ENCODE measurements around the gene CTRB2. TPM values are rescaled to one million over a fixed set of nuclear protein-coding genes. Genes with fewer than 3 reads are reported as not detected.

Gene CTRB2
- total and polyA plus RNA-seq, 7 experiments from 2014 or later = not detected

GRCh38 chr16:75237398-75238131, 30.6 kb upstream of the CTRB2 start:
- Histone ChIP-seq H3K27me3 (ENCODE audit: control insufficient read depth in 2 of 2, insufficient read depth in 2 of 2, low read length in 2 of 2) (no peaks in the 10 kb centered on the region), H3K9me3 (ENCODE audit: control insufficient read depth in 2 of 3, low read length in 3 of 3) (no peaks in the 10 kb centered on the region), H3K4me3 (ENCODE audit: low read length) (no peak overlapping the region), H3K27ac (ENCODE audit: low read depth, low read length) (no peak overlapping the region), H3K36me3 (ENCODE audit: control insufficient read depth in 2 of 3, insufficient read depth in 3 of 3, low read length in 3 of 3) (no peaks in the 10 kb centered on the region), H3K4me1 (ENCODE audit: control insufficient read depth in 2 of 2, insufficient read depth in 2 of 2, low read length in 2 of 2) (no peaks in the 10 kb centered on the region)
- H3K4me1 Mint-ChIP-seq = peaks cover 0 to 7% (median 4%) of the 10 kb centered on the region in 7 donors
- no peak for DNase-seq
- no peak for ATAC-seq
- peaks cover 0 to 3% (median 0%) of the 10 kb centered on the region in 5 donors for H3K27me3 Mint-ChIP-seq
- intact Hi-C loops (cut with micrococcal nuclease) = no loop called here
- no peak overlapping the region for H3K4me3 Mint-ChIP-seq
- H3K27ac Mint-ChIP-seq = no peak overlapping the region
- CTCF ChIA-PET = interaction anchor here (0.6 kb wide), 1 partner anchor 173 kb away, joined by 3 read pairs; no protein-coding TSS in a partner anchor
- POLR2A ChIA-PET = no interaction called here
- H3K36me3 Mint-ChIP-seq = no peaks in the 10 kb centered on the region
- no peaks in the 10 kb centered on the region for H3K9me3 Mint-ChIP-seq

DNA sequence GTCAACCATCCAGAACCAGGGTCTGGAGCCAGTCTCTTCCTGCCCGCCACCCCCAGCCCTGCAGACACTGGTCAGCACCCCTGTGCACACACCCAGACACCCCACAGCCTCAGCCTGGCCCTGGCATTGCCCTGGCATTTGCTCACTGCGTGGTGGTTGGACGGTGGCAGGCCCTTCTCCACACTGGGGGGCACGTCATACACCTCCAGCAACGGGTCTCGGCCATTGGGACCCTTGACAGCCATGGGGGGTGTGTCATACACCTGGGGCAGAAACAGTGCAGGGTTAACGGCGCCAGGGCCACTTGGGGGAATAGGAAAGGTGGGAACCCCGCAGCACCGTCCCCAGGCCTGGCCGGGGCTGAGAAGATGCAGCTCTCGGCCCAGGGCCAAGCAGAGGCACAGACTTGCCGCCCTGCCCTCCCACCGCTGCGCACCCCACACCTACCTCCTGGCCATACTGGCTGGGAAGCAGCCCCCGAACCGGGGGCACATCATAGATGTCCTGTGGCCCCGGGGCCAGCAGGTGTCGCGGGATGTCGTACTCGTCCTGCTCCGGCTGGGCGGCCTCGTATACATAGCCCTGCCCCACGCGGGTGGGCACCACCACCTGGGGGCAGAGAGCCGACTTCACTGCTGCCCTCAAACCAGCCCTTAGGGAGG, 29.9 kb upstream of the CTRB2 start:
- no peaks in the 10 kb centered on the region for H3K36me3 ChIP-seq (ENCODE audit: control insufficient read depth in 2 of 3, insufficient read depth in 3 of 3, low read length in 3 of 3)
- no peak overlapping the region for H3K4me3 ChIP-seq (ENCODE audit: low read length)
- H3K9me3 Mint-ChIP-seq = no peaks in the 10 kb centered on the region
- no peaks in the 10 kb centered on the region for H3K9me3 ChIP-seq (ENCODE audit: control insufficient read depth in 2 of 3, low read length in 3 of 3)
- no peak overlapping the region for H3K27ac Mint-ChIP-seq
- POLR2A ChIA-PET = no interaction called here
- peaks cover 0 to 3% (median 0%) of the 10 kb centered on the region in 5 donors for H3K27me3 Mint-ChIP-seq
- peaks cover 0 to 7% (median 4%) of the 10 kb centered on the region in 7 donors for H3K4me1 Mint-ChIP-seq
- H3K4me3 Mint-ChIP-seq = no peak overlapping the region
- intact Hi-C loops (cut with micrococcal nuclease) = no loop called here
- H3K27ac ChIP-seq (ENCODE audit: low read depth, low read length) = no peak overlapping the region
- CTCF ChIA-PET = interaction anchor here (0.6 to 0.7 kb wide), 3 partner anchors 145 to 172 kb away, joined by 3 to 4 read pairs (median 3); no protein-coding TSS in a partner anchor
- H3K36me3 Mint-ChIP-seq = no peaks in the 10 kb centered on the region
- H3K4me1 ChIP-seq (ENCODE audit: control insufficient read depth in 2 of 2, insufficient read depth in 2 of 2, low read length in 2 of 2) = no peaks in the 10 kb centered on the region
- no peak for DNase-seq
- no peak for ATAC-seq
- no peaks in the 10 kb centered on the region for H3K27me3 ChIP-seq (ENCODE audit: control insufficient read depth in 2 of 2, insufficient read depth in 2 of 2, low read length in 2 of 2)

GRCh38 chr16:75236232-75236631, 29.3 kb upstream of the CTRB2 start:
- no peak for ATAC-seq
- Histone ChIP-seq H3K4me3 (ENCODE audit: low read length) (no peak overlapping the region), H3K36me3 (ENCODE audit: control insufficient read depth in 2 of 3, insufficient read depth in 3 of 3, low read length in 3 of 3) (no peaks in the 10 kb centered on the region), H3K27ac (ENCODE audit: low read depth, low read length) (no peak overlapping the region), H3K4me1 (ENCODE audit: control insufficient read depth in 2 of 2, insufficient read depth in 2 of 2, low read length in 2 of 2) (no peaks in the 10 kb centered on the region), H3K9me3 (ENCODE audit: control insufficient read depth in 2 of 3, low read length in 3 of 3) (no peaks in the 10 kb centered on the region), H3K27me3 (ENCODE audit: control insufficient read depth in 2 of 2, insufficient read depth in 2 of 2, low read length in 2 of 2) (no peaks in the 10 kb centered on the region)
- Mint-ChIP-seq H3K9me3 (no peaks in the 10 kb centered on the region), H3K4me3 (no peak overlapping the region), H3K4me1 (peaks cover 0 to 7% (median 4%) of the 10 kb centered on the region in 7 donors), H3K27me3 (peaks cover 0 to 3% (median 0%) of the 10 kb centered on the region in 5 donors), H3K27ac (no peak overlapping the region), H3K36me3 (no peaks in the 10 kb centered on the region)
- ChIA-PET POLR2A (no interaction called here), CTCF (interaction anchor here (0.6 to 1.6 kb wide), 3 partner anchors 146 to 156 kb away, joined by 3 to 8 read pairs (median 4); no protein-coding TSS in a partner anchor)
- intact Hi-C loops (cut with micrococcal nuclease) = no loop called here
- DNase-seq = no peak

DNA sequence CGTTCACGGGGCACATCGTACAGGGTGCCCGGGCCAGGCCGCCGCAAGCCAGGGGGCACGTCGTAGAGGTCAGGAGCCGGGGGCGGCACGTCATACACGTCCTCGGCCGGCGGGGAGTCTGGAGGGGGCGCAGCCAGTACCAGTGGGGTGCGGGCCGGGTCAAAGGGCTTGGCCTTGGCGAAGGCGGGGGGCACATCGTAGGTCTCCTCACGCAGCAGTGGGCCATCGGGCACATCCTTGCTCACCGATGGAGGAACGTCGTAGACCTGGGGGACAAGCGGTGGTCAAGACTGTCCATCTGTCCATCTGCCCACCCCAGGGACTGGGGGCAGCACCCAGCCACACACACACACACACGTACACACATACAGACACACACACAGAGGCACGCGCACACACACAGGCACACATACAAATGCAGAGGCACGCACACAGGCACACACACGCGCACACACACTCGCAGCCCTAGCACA, 28.8 kb upstream of the CTRB2 start:
- H3K27ac Mint-ChIP-seq = peak overlapping the region in 1 of 9 donors; percentile 41
- H3K27me3 ChIP-seq (ENCODE audit: control insufficient read depth in 2 of 2, insufficient read depth in 2 of 2, low read length in 2 of 2) = no peaks in the 10 kb centered on the region
- intact Hi-C loops (cut with micrococcal nuclease) = no loop called here
- no peaks in the 10 kb centered on the region for H3K9me3 Mint-ChIP-seq
- H3K27ac ChIP-seq (ENCODE audit: low read depth, low read length) = no peak overlapping the region
- ATAC-seq (no peak), DNase-seq (no peak)
- H3K36me3 Mint-ChIP-seq = no peaks in the 10 kb centered on the region
- H3K4me1 ChIP-seq (ENCODE audit: control insufficient read depth in 2 of 2, insufficient read depth in 2 of 2, low read length in 2 of 2) = no peaks in the 10 kb centered on the region
- POLR2A ChIA-PET = no interaction called here
- CTCF ChIA-PET = interaction anchor here (1.6 to 4.6 kb wide), 2 partner anchors 145 to 150 kb away, joined by 8 to 46 read pairs; no protein-coding TSS in a partner anchor
- H3K27me3 Mint-ChIP-seq = peaks cover 0 to 3% (median 0%) of the 10 kb centered on the region in 5 donors
- peaks cover 0 to 7% (median 4%) of the 10 kb centered on the region in 7 donors for H3K4me1 Mint-ChIP-seq
- H3K9me3 ChIP-seq (ENCODE audit: control insufficient read depth in 2 of 3, low read length in 3 of 3) = no peaks in the 10 kb centered on the region
- H3K36me3 ChIP-seq (ENCODE audit: control insufficient read depth in 2 of 3, insufficient read depth in 3 of 3, low read length in 3 of 3) = no peaks in the 10 kb centered on the region
- H3K4me3 Mint-ChIP-seq = no peak overlapping the region
- H3K4me3 ChIP-seq (ENCODE audit: low read length) = no peak overlapping the region

- no peak overlapping the region for H3K4me3 Mint-ChIP-seq
Observed at GRCh38 chr16:75234856-75235696, 28.1 kb upstream of the CTRB2 start.

GRCh38 chr16:75233611-75233938, 26.6 kb upstream of the CTRB2 start:
- intact Hi-C loops (cut with micrococcal nuclease) = loop anchor here in 1 of 2 donors (5.0 kb wide), 1 partner anchor 36 kb away; no protein-coding TSS in a partner anchor
- no peaks in the 10 kb centered on the region for H3K4me1 ChIP-seq (ENCODE audit: control insufficient read depth in 2 of 2, insufficient read depth in 2 of 2, low read length in 2 of 2)
- H3K9me3 Mint-ChIP-seq = no peaks in the 10 kb centered on the region
- H3K27me3 Mint-ChIP-seq = peaks cover 0 to 7% (median 0%) of the 10 kb centered on the region in 5 donors
- no peak overlapping the region for H3K4me3 ChIP-seq (ENCODE audit: low read length)
- H3K4me3 Mint-ChIP-seq = no peak overlapping the region
- H3K36me3 ChIP-seq (ENCODE audit: control insufficient read depth in 2 of 3, insufficient read depth in 3 of 3, low read length in 3 of 3) = no peaks in the 10 kb centered on the region
- no peaks in the 10 kb centered on the region for H3K36me3 Mint-ChIP-seq
- H3K27ac Mint-ChIP-seq = peak overlapping the region in 2 of 9 donors; percentile 40 to 65
- H3K9me3 ChIP-seq (ENCODE audit: control insufficient read depth in 2 of 3, low read length in 3 of 3) = no peaks in the 10 kb centered on the region
- peaks cover 0 to 7% (median 4%) of the 10 kb centered on the region in 7 donors for H3K4me1 Mint-ChIP-seq
- POLR2A ChIA-PET = interaction anchor here (0.8 to 1.2 kb wide), 3 partner anchors 14 to 146 kb away, joined by 3 read pairs; partner anchors contain the start of gene CTRB1
- DNase-seq = no peak
- no peaks in the 10 kb centered on the region for H3K27me3 ChIP-seq (ENCODE audit: control insufficient read depth in 2 of 2, insufficient read depth in 2 of 2, low read length in 2 of 2)
- no peak for ATAC-seq
- CTCF ChIA-PET = interaction anchor here (0.6 to 4.6 kb wide), 21 partner anchors 16 to 1067 kb away, joined by 3 to 46 read pairs (median 5); no protein-coding TSS in a partner anchor
- no peak overlapping the region for H3K27ac ChIP-seq (ENCODE audit: low read depth, low read length)

More at GRCh38 chr16:75234856-75235696, 28.1 kb upstream of the CTRB2 start:
- Mint-ChIP-seq H3K9me3 (no peaks in the 10 kb centered on the region), H3K4me1 (peaks cover 0 to 7% (median 4%) of the 10 kb centered on the region in 7 donors), H3K36me3 (no peaks in the 10 kb centered on the region), H3K27me3 (peaks cover 0 to 7% (median 0%) of the 10 kb centered on the region in 5 donors), H3K27ac (no peak overlapping the region)
- ATAC-seq (no peak), DNase-seq (no peak)
- Histone ChIP-seq H3K4me3 (ENCODE audit: low read length) (no peak overlapping the region), H3K4me1 (ENCODE audit: control insufficient read depth in 2 of 2, insufficient read depth in 2 of 2, low read length in 2 of 2) (no peaks in the 10 kb centered on the region), H3K27ac (ENCODE audit: low read depth, low read length) (no peak overlapping the region), H3K9me3 (ENCODE audit: control insufficient read depth in 2 of 3, low read length in 3 of 3) (no peaks in the 10 kb centered on the region), H3K36me3 (ENCODE audit: control insufficient read depth in 2 of 3, insufficient read depth in 3 of 3, low read length in 3 of 3) (no peaks in the 10 kb centered on the region), H3K27me3 (ENCODE audit: control insufficient read depth in 2 of 2, insufficient read depth in 2 of 2, low read length in 2 of 2) (no peaks in the 10 kb centered on the region)
- ChIA-PET CTCF (interaction anchor here (1.5 to 4.6 kb wide), 6 partner anchors 35 to 167 kb away, joined by 8 to 46 read pairs (median 20); no protein-coding TSS in a partner anchor), POLR2A (no interaction called here)
- intact Hi-C loops (cut with micrococcal nuclease) = loop anchor here (1.0 to 5.0 kb wide), 4 partner anchors 36 to 168 kb away; no protein-coding TSS in a partner anchor

Measured in naive thymus-derived CD4-positive, alpha-beta T cell (primary cell).